Skeletal muscle tissue (tissue), 4 donors: ENCODE measurements around the gene SGO1. TPM values are rescaled to one million over a fixed set of nuclear protein-coding genes. Genes with fewer than 3 reads are reported as not detected.

Source experiments
- H3K27ac ChIP-seq: one replicate; pipeline ENCODE4 v1.7.0; 2013; ENCODE audit warnings: mild to moderate bottlenecking, low read depth, low read length, inconsistent platforms
- H3K27me3 ChIP-seq, 3 donors: one replicate each; pipeline ENCODE4 v1.7.0; 2013; ENCODE audit warnings: low read length in 3 of 3; ENCODE audit not compliant: control insufficient read depth in 3 of 3, insufficient read depth in 3 of 3
- H3K36me3 ChIP-seq, 3 donors: one replicate each; pipeline ENCODE4 v1.7.0; 2013; ENCODE audit warnings: low read length in 3 of 3; ENCODE audit not compliant: control insufficient read depth in 3 of 3, insufficient read depth in 3 of 3
- H3K4me1 ChIP-seq, 3 donors: one replicate each; pipeline ENCODE4 v1.7.0; 2013; ENCODE audit warnings: low read length in 3 of 3, mild to moderate bottlenecking in 3 of 3; ENCODE audit not compliant: control insufficient read depth in 3 of 3, insufficient read depth in 3 of 3
- H3K4me3 ChIP-seq, 3 donors: one replicate each; pipeline ENCODE4 v1.7.0; 2013; ENCODE audit warnings: low read length in 3 of 3
- H3K9ac ChIP-seq, 3 donors: one replicate each; pipeline ENCODE4 v1.7.0; 2013; ENCODE audit warnings: low read length in 3 of 3, mild to moderate bottlenecking in 3 of 3, moderate library complexity in 2 of 3, low read depth in 1 of 3
- H3K9me3 ChIP-seq, 3 donors: one replicate each; pipeline ENCODE4 v1.7.0; 2013; ENCODE audit warnings: low read length in 3 of 3; ENCODE audit not compliant: control insufficient read depth in 3 of 3
- total RNA-seq: library from RNA; depleted of rRNA; stranded (reverse); fragments of >200 nt; gene quantifications from one replicate; pipeline ENCODE4 v1.2.3, GENCODE V29; 2014
- donor health status: Osteomylitis.

The SGO1 gene
- total RNA-seq, 1 donor from 2014 or later = 2.6 TPM

DNA sequence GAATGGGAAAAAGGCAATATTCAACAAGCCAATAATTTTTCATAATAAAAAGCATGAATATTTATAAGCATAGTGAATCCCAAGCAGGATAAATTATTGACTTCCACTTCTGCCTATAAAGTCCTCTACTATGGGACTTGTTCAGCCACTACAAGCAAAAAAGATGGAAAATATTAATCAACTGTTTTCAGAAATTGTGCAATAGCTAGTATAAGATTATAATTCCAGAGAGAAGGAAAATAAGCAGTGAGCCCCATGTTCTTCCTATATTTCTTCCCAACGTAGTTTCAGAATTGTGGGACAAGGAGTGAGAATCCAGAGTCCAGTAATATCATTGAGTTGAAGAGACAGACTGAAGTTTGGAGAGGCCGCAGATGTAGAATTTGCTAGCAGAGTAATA, 24.3 kb downstream of the SGO1 start:
- Histone ChIP-seq H3K27me3 (no peaks in the 10 kb centered on the region), H3K9me3 (no peaks in the 10 kb centered on the region), H3K27ac (no peak overlapping the region), H3K9ac (no peak overlapping the region), H3K4me1 (peaks cover 0 to 2% (median 0%) of the 10 kb centered on the region in 3 donors), H3K4me3 (no peak overlapping the region), H3K36me3 (no peaks in the 10 kb centered on the region)

DNA sequence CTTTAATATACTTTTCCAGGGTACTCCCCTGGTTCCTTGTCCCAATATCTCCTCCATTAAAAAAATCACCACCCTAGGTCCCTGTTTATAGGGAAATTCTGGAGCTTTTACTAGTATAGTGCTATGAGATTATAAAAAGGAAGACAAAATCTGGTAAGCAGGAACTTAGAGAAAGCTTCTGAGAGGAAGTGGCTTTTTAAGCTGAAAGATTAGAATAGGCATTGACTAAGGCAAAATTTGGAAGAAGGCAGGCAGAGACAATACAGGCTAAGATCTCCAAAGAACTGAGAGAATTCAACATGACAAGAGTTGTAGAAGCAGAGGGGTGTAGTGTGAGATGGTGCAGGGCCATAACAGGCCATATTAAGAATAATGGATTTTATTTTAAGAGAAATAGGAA, 25.8 kb downstream of the SGO1 start:
- Histone ChIP-seq H3K4me1 (peaks cover 0 to 2% (median 0%) of the 10 kb centered on the region in 3 donors), H3K4me3 (no peak overlapping the region), H3K9me3 (no peaks in the 10 kb centered on the region), H3K27me3 (no peaks in the 10 kb centered on the region), H3K27ac (no peak overlapping the region), H3K36me3 (peaks cover 0 to 3% (median 0%) of the 10 kb centered on the region in 3 donors), H3K9ac (no peak overlapping the region)

DNA sequence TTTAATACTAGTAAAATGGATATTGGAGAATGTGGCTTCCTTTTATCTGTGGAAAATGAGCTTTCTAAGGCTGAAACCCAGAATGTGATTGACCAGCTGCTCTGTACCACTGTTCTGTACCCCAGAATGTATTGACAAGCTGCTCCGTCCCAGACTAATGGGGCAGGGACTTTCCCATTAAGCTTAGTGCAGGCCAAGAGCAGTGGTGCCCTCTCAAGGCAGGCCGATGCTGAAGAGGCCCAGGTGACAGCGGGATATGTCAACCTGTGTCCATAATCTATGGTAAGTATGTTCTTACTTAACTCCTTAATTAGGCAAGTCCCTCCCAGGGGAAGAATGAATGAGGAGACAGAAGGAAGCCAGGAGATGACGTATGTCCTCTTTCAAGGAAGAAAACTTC, 31.1 kb downstream of the SGO1 start:
- no peak overlapping the region for H3K4me3 ChIP-seq
- H3K4me1 ChIP-seq = no peaks in the 10 kb centered on the region
- no peak overlapping the region for H3K27ac ChIP-seq
- no peaks in the 10 kb centered on the region for H3K9me3 ChIP-seq
- peaks cover 0 to 20% (median 15%) of the 10 kb centered on the region in 3 donors for H3K36me3 ChIP-seq
- no peak overlapping the region for H3K9ac ChIP-seq
- no peaks in the 10 kb centered on the region for H3K27me3 ChIP-seq

DNA sequence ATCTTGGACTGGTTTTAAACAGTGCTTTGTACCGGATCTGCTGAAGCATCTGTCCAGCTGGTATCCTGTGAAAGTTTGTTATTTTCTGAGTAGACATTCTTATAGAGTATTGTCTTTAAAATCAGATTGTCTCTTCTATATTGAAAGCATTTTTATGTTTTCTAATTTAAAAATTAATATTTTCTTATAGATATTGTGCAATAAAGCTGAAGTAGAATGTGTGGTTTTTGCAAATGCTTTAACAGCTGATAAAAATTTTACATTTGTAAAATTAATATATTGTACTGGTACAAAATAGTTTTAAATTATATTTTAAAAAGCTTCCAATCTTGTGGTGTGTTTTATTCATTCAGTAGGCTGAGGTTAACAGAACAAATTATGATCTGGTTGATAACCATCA, 31.9 kb downstream of the SGO1 start:
- H3K9me3 ChIP-seq = no peaks in the 10 kb centered on the region
- no peaks in the 10 kb centered on the region for H3K27me3 ChIP-seq
- no peaks in the 10 kb centered on the region for H3K4me1 ChIP-seq
- peaks cover 2 to 27% (median 20%) of the 10 kb centered on the region in 3 donors for H3K36me3 ChIP-seq
- no peak overlapping the region for H3K27ac ChIP-seq
- H3K4me3 ChIP-seq = no peak overlapping the region
- H3K9ac ChIP-seq = no peak overlapping the region

DNA sequence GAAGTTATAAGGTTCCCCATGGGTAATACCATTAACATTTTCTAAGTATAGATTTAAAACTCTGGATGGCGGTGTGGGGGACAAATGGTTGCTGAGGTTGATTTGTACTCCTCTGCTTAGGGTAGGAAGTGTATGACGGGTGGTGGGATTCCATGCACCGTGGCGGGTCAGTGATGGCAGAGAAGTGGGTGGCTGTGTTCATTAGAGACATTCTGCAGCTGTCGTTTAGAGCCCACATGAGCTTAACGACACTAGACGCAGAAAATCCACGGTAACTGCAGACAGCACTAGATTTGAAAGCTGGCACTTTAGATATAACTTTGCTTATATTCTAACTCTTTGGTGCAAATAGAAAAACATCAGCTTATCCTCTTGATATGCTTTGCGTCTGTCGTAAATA, 37.5 kb downstream of the SGO1 start:
- no peaks in the 10 kb centered on the region for H3K27me3 ChIP-seq
- H3K36me3 ChIP-seq = peaks cover 5 to 38% (median 34%) of the 10 kb centered on the region in 3 donors
- H3K9ac ChIP-seq = no peak overlapping the region
- H3K4me3 ChIP-seq = no peak overlapping the region
- no peaks in the 10 kb centered on the region for H3K4me1 ChIP-seq
- no peaks in the 10 kb centered on the region for H3K9me3 ChIP-seq
- H3K27ac ChIP-seq = no peak overlapping the region

DNA sequence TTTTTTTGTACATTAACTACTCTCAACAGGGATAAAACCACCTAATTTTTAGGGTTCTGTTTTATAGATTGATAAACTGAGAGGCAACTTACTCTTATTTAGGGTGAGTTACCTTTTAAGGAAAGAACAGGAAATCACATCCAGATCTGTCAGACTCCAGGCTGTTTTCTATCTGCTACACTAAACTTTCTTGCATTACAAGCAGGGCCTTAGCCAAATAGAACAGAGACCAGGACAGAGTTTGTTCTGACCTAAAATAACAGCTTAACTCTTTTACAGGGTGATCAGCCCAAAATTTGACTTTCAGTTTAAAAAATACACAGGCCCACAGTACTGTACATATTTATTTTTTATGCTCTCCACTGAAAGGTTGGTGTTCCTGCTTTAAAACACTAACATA, 38.6 kb downstream of the SGO1 start:
- H3K4me3 ChIP-seq = no peak overlapping the region
- peaks cover 0 to 2% (median 2%) of the 10 kb centered on the region in 3 donors for H3K4me1 ChIP-seq
- H3K9me3 ChIP-seq = no peaks in the 10 kb centered on the region
- no peaks in the 10 kb centered on the region for H3K27me3 ChIP-seq
- no peak overlapping the region for H3K27ac ChIP-seq
- peaks cover 5 to 35% (median 32%) of the 10 kb centered on the region in 3 donors for H3K36me3 ChIP-seq
- H3K9ac ChIP-seq = no peak overlapping the region

DNA sequence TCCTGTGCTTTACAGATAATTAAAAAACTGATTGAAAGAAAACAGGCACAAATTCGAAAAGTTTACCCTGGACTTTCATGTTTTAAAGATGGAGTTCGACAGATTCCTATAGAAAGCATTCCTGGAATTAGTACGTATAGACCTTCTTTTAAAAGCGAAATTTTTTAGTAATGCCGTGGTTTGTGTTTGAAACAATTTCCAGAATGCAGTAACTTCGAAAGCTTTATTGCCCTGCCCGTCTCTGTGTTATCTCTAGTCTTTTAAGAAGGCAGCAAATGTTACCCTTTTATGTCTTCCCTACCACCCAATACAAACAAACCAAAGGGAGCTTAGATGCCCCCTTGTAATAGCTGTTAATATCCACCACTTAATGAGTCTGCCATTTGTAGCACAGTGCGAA, 39.7 kb downstream of the SGO1 start:
- H3K27me3 ChIP-seq = no peaks in the 10 kb centered on the region
- H3K9ac ChIP-seq = no peak overlapping the region
- peaks cover 5 to 30% (median 28%) of the 10 kb centered on the region in 3 donors for H3K36me3 ChIP-seq
- no peak overlapping the region for H3K27ac ChIP-seq
- H3K4me1 ChIP-seq = peaks cover 0 to 6% (median 3%) of the 10 kb centered on the region in 3 donors
- H3K9me3 ChIP-seq = no peaks in the 10 kb centered on the region
- no peak overlapping the region for H3K4me3 ChIP-seq

DNA sequence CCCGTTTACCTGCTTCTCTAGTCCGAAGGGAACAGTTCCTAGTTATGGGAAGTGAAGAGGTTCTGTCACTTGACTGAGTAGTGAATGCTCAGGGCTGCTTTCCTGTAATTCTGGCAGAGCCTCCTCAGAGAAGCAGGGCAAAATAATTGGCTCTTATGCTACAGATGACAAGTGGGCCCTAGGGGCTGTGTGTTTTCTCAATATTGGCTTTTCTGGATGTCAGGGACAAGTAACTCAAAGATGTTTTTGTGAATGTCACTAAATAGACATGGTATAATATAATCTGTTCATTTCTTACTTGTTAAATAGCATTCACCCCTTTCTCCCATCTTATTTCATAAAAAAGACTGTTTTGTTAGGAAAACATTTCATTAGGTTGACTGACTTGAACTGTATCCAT, 40.1 kb downstream of the SGO1 start:
- Histone ChIP-seq H3K4me3 (no peak overlapping the region), H3K4me1 (peaks cover 0 to 6% (median 3%) of the 10 kb centered on the region in 3 donors), H3K27me3 (no peaks in the 10 kb centered on the region), H3K36me3 (peaks cover 5 to 32% (median 28%) of the 10 kb centered on the region in 3 donors), H3K27ac (no peak overlapping the region), H3K9me3 (no peaks in the 10 kb centered on the region), H3K9ac (no peak overlapping the region)

DNA sequence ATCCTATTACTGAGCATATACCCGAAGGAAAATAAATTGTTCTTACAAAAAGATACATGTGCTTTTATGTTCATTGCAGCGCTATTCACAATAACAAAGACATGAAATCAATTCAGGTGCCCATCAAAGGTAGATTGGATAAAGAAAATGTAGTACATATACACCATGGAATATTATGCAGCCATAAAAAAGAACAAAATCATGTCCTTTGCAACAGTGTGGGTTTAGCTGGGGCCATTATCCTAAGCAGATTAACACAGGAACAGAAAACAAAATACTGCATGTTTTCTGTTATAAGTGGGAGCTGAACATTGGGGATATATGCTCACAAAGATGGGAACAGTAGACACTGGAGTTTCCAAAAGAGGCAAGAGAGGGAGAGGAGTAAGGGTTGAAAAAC, 42.5 kb downstream of the SGO1 start:
- Histone ChIP-seq H3K4me3 (no peak overlapping the region), H3K36me3 (peaks cover 2 to 27% (median 21%) of the 10 kb centered on the region in 3 donors), H3K9me3 (no peaks in the 10 kb centered on the region), H3K4me1 (peaks cover 0 to 6% (median 3%) of the 10 kb centered on the region in 3 donors), H3K27me3 (no peaks in the 10 kb centered on the region), H3K27ac (no peak overlapping the region), H3K9ac (no peak overlapping the region)

DNA sequence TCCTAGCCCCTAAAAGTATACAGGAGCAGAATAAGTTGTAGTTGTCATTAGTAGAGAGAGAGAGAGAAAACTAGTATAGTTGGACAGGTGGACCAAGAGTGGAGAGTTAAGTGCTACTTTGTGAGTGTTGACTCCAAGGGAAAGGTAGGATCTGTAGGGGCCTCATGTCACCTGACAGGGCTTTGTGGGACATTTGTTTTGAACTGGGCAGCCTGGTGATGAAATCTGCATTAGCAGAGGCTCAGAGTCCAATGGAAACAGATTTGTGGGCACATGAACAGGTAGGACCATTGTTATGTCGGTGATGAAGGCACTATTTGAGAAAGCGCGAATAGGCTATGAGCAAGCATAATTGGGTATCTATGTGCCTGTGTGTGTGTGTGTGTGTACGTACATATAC, 43.5 kb downstream of the SGO1 start:
- H3K27me3 ChIP-seq = no peaks in the 10 kb centered on the region
- H3K4me3 ChIP-seq = no peak overlapping the region
- no peak overlapping the region for H3K9ac ChIP-seq
- no peak overlapping the region for H3K27ac ChIP-seq
- no peaks in the 10 kb centered on the region for H3K9me3 ChIP-seq
- peaks cover 0 to 6% (median 3%) of the 10 kb centered on the region in 3 donors for H3K4me1 ChIP-seq
- peaks cover 0 to 22% (median 14%) of the 10 kb centered on the region in 3 donors for H3K36me3 ChIP-seq
